Measurements from ENCODE around the gene PTPN5. TPM values are rescaled to one million over a fixed set of nuclear protein-coding genes. Genes with fewer than 3 reads are reported as not detected.

The PTPN5 gene
- total and polyA plus RNA-seq, 7 donors = 0.33 to 1.1 (median 0.54) TPM; not detected in 2

DNA sequence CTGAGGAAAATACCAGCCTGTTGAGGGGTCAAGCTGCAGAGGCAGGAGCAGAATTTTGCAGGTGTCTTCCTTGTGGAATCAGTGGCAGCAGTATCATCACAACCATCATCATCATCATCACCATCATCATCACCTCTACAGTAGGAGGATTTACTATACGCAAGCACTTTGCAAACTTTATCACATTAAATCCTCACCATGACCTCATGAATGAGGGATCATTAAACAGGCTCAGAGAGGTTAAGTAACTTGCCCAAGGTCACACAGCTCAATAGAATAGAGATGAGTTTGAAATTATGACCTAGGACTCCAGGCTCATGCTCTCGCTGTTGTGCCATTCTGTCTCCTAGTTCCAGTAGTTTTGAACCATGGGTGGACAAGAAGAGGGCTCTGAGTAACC lies 25.6 kb downstream of the PTPN5 start:
- TF ChIP-seq POLR2AphosphoS5 (IDR thresholded peaks at IDR 0.05) (no peak), EP300 (IDR thresholded peaks at IDR 0.05) (no peak), POLR2A (IDR thresholded peaks at IDR 0.05) (no peak)
- TF ChIP-seq, protein P1, sequence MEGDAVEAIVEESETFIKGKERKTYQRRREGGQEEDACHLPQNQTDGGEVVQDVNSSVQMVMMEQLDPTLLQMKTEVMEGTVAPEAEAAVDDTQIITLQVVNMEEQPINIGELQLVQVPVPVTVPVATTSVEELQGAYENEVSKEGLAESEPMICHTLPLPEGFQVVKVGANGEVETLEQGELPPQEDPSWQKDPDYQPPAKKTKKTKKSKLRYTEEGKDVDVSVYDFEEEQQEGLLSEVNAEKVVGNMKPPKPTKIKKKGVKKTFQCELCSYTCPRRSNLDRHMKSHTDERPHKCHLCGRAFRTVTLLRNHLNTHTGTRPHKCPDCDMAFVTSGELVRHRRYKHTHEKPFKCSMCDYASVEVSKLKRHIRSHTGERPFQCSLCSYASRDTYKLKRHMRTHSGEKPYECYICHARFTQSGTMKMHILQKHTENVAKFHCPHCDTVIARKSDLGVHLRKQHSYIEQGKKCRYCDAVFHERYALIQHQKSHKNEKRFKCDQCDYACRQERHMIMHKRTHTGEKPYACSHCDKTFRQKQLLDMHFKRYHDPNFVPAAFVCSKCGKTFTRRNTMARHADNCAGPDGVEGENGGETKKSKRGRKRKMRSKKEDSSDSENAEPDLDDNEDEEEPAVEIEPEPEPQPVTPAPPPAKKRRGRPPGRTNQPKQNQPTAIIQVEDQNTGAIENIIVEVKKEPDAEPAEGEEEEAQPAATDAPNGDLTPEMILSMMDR (IDR thresholded peaks at IDR 0.05) = no peak
- no peaks in the 10 kb centered on the region for H3K9me3 ChIP-seq
- DNase-seq = no peak
- H3K4me1 ChIP-seq = no peaks in the 10 kb centered on the region
- 95 to 96% methylated on average over 2 of the region's 2 CpGs for WGBS, 2 donors
- H3K27ac ChIP-seq = no peak overlapping the region
- intact Hi-C loops (cut with DNase I) = no loop called here
- no peaks in the 10 kb centered on the region for H3K36me3 ChIP-seq
- H3K27me3 ChIP-seq = no peaks in the 10 kb centered on the region
- H3K4me3 ChIP-seq = no peak overlapping the region

DNA sequence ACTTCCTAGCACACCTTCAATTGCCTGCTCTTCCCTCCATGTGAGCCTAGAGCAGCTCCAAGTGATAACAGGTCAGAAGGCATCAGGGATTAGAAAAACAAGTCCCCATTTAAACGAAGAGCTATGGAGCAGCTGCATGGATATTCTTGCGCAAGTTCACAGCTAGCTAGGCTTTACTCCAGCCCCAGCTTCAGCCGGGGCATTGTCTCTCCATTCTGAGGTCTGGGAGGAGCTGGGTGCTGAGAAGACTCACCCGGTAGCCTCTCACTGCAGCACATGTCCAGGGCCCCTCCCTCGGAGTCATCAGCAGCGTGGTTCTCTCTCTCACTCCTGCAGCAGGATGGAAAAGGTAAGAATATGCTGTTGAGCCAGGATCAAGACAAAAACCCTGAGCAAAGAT lies 26.0 kb downstream of the PTPN5 start:
- intact Hi-C loops (cut with DNase I) = no loop called here
- DNase-seq = no peak
- WGBS, 2 donors = 46 to 67% methylated on average over 6 of the region's 6 CpGs

DNA sequence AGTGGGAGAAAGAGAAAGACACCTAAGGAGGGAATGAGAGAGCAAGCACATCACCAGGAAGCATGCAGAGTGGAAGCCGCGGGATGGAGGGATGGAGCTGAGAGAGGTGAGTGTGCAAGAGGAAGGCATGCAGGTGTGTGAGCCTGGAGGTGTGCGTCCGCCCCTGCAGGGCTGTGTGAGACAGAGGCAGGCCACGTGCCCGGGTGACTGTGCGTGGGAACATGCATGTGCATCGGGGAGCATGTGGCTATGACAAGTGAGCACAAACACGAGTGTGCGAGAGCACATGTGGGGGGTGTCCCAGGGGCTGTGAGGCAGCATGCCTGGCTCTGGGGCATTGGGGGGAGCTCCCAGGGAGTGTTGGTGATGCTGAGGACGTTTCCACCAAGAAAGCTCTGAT lies 29.9 kb downstream of the PTPN5 start:
- no peak for DNase-seq
- H3K4me3 ChIP-seq = no peak overlapping the region
- intact Hi-C loops (cut with DNase I) = no loop called here
- H3K4me1 ChIP-seq = no peaks in the 10 kb centered on the region
- H3K27me3 ChIP-seq = no peaks in the 10 kb centered on the region
- H3K9me3 ChIP-seq = no peaks in the 10 kb centered on the region
- 87 to 89% methylated on average over 11 of the region's 11 CpGs for WGBS, 2 donors
- H3K27ac ChIP-seq = no peak overlapping the region
- TF ChIP-seq, protein P1 (IDR thresholded peaks at IDR 0.05) = no peak
- no peak for TF ChIP-seq EP300 (IDR thresholded peaks at IDR 0.05)
- no peak for TF ChIP-seq POLR2AphosphoS5 (IDR thresholded peaks at IDR 0.05)
- TF ChIP-seq POLR2A (IDR thresholded peaks at IDR 0.05) = no peak
- no peaks in the 10 kb centered on the region for H3K36me3 ChIP-seq

More for the DNA sequence above, 26.0 kb downstream of the PTPN5 start:
- no peak overlapping the region for H3K27ac ChIP-seq
- no peaks in the 10 kb centered on the region for H3K36me3 ChIP-seq
- no peak overlapping the region for H3K4me3 ChIP-seq
- TF ChIP-seq POLR2AphosphoS5 (IDR thresholded peaks at IDR 0.05) = no peak
- TF ChIP-seq EP300 (IDR thresholded peaks at IDR 0.05) = no peak
- TF ChIP-seq, protein P1 (IDR thresholded peaks at IDR 0.05) = no peak
- no peak for TF ChIP-seq POLR2A (IDR thresholded peaks at IDR 0.05)
- no peaks in the 10 kb centered on the region for H3K9me3 ChIP-seq
- no peaks in the 10 kb centered on the region for H3K27me3 ChIP-seq
- H3K4me1 ChIP-seq = no peaks in the 10 kb centered on the region

DNA sequence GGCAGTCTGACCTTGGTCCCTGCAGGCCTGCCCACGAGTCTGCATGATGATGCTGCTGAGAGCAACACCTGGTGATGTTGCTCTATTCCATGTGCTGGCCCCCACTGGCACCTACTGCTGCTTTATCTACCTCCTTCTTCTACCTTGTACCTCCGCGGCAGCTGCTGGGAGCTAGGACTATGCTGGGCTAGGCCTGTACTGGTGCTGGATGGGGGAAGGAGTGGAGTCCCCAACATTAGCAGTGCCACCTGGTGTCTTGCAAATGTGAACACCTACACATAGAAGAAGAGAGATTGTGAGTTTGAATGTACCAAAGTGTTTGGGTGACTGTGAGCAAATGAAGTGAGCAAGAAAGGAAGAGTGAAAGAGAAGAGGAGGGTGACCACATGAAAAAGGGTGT lies 30.5 kb downstream of the PTPN5 start:
- Histone ChIP-seq H3K36me3 (no peaks in the 10 kb centered on the region), H3K9me3 (no peaks in the 10 kb centered on the region), H3K27me3 (no peaks in the 10 kb centered on the region), H3K27ac (no peak overlapping the region), H3K4me3 (no peak overlapping the region), H3K4me1 (no peaks in the 10 kb centered on the region)
- DNase-seq = no peak
- intact Hi-C loops (cut with DNase I) = no loop called here
- 77 to 82% methylated on average over 3 of the region's 3 CpGs for WGBS, 2 donors
- TF ChIP-seq EP300 (IDR thresholded peaks at IDR 0.05) = no peak
- TF ChIP-seq POLR2A (IDR thresholded peaks at IDR 0.05) = no peak
- TF ChIP-seq POLR2AphosphoS5 (IDR thresholded peaks at IDR 0.05) = no peak
- TF ChIP-seq, protein P1 (IDR thresholded peaks at IDR 0.05) = no peak

DNA sequence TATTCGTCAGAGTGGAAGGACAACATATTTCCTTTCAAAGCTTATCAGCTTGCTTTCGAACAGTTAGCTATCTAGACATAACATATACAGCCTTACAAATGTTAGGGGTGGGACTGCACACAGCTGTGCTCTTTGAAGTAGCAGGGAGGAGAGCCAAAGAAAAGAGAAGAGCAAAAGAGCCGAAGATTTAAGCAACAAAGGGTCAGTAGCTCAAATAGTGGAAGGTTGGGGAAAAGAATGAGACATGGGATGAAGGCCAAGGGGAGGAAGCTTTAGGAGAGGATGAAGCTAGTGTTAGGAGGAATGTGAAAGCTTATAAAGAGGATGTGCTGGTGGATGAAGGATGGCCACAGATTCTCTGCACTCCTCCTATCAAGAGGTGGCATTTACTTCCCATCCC lies 33.8 kb downstream of the PTPN5 start:
- intact Hi-C loops (cut with DNase I) = no loop called here
- no peak overlapping the region for H3K27ac ChIP-seq
- 28 to 55% methylated on average over 3 of the region's 3 CpGs for WGBS, 2 donors
- no peaks in the 10 kb centered on the region for H3K36me3 ChIP-seq
- no peaks in the 10 kb centered on the region for H3K9me3 ChIP-seq
- TF ChIP-seq EP300 (IDR thresholded peaks at IDR 0.05) (no peak), POLR2A (IDR thresholded peaks at IDR 0.05) (no peak), POLR2AphosphoS5 (IDR thresholded peaks at IDR 0.05) (no peak)
- TF ChIP-seq, protein P1 (IDR thresholded peaks at IDR 0.05) = no peak
- H3K27me3 ChIP-seq = no peaks in the 10 kb centered on the region
- DNase-seq = no peak
- H3K4me3 ChIP-seq = no peak overlapping the region
- no peaks in the 10 kb centered on the region for H3K4me1 ChIP-seq

Measured in sigmoid colon (tissue), 7 donors.